ENCODE data around the gene TSPAN13. TPM values are rescaled to one million over a fixed set of nuclear protein-coding genes. Genes with fewer than 3 reads are reported as not detected.

Gene TSPAN13
- polyA plus RNA-seq, 2 of the 4 experiments (the other 2 are of a cell fraction) = 9.6 to 40.7 TPM

- POLR2A ChIA-PET = no interaction called here
- DNase-seq (ENCODE audit: low read depth in 1 of 2, low spot score in 1 of 2) = no peak
- no peak for ATAC-seq
- TF ChIP-seq KDM5A (IDR thresholded peaks at IDR 0.05) (no peak), POLR2AphosphoS2 (conservative IDR thresholded peaks at IDR 0.05; ENCODE audit: low read length) (no peak), CEBPB (IDR thresholded peaks at IDR 0.05) (no peak), FOXS1 (CRISPR knock-in tag; IDR thresholded peaks at IDR 0.05) (no peak), REST (IDR thresholded peaks at IDR 0.05) (no peak), GATA3 (IDR thresholded peaks at IDR 0.05; ENCODE audit: borderline replicate concordance) (no peak), JUN (IDR thresholded peaks at IDR 0.05) (no peak), ZSCAN20 (CRISPR knock-in tag; IDR thresholded peaks at IDR 0.05) (no peak), RAD21 (conservative IDR thresholded peaks at IDR 0.05 in 1 of 2, IDR thresholded peaks at IDR 0.05 in 1 of 2) (no peak), MYC (IDR thresholded peaks at IDR 0.05; ENCODE audit: borderline replicate concordance, low read length) (no peak)
- H3K4me2 ChIP-seq = no peak overlapping the region
- 63% methylated on average over 4 of the region's 4 CpGs for WGBS (ENCODE audit: missing lambda C conversion rate)
- H3K27ac ChIP-seq = no peak overlapping the region
- H3K4me1 ChIP-seq = no peaks in the 10 kb centered on the region
- FAIRE-seq = no peak
- H3K4me3 ChIP-seq = no peak overlapping the region
- CTCF ChIA-PET = no interaction called here
- no peaks in the 10 kb centered on the region for H3K9me3 ChIP-seq
These were observed 8.6 kb downstream of the TSPAN13 start for GRCh38 chr7:16762177-16762576.

GRCh38 chr7:16764942-16765341 lies 11.4 kb downstream of the TSPAN13 start:
- FAIRE-seq = no peak
- no peak for TF ChIP-seq CTCF (IDR thresholded peaks at IDR 0.05)
- TF ChIP-seq EHF (CRISPR knock-in tag; IDR thresholded peaks at IDR 0.05) = no peak
- TF ChIP-seq E2F6 (IDR thresholded peaks at IDR 0.05; ENCODE audit: borderline replicate concordance, low read depth) = no peak
- TF ChIP-seq JUN (IDR thresholded peaks at IDR 0.05) = no peak
- no peak for TF ChIP-seq PBX3 (IDR thresholded peaks at IDR 0.05)
- TF ChIP-seq PHF8 (IDR thresholded peaks at IDR 0.05; ENCODE audit: borderline replicate concordance, low read depth) = no peak
- TF ChIP-seq KDM5A (IDR thresholded peaks at IDR 0.05) = no peak
- no peak for TF ChIP-seq MAFK (IDR thresholded peaks at IDR 0.05; ENCODE audit: partially characterized antibody)
- no peak for TF ChIP-seq BCL3 (IDR thresholded peaks at IDR 0.05)
- no peak for TF ChIP-seq ATOH8 (CRISPR knock-in tag; IDR thresholded peaks at IDR 0.05; ENCODE audit: low read depth)
- TF ChIP-seq SMC3 (IDR thresholded peaks at IDR 0.05) = no peak
- TF ChIP-seq HOXA7 (CRISPR knock-in tag; IDR thresholded peaks at IDR 0.05) = no peak
- no peak for TF ChIP-seq REST (IDR thresholded peaks at IDR 0.05)
- TF ChIP-seq POLR2A (IDR thresholded peaks at IDR 0.05; ENCODE audit: low read length) = no peak
- no peak for TF ChIP-seq RAD21 (conservative IDR thresholded peaks at IDR 0.05 in 1 of 2, IDR thresholded peaks at IDR 0.05 in 1 of 2)
- TF ChIP-seq CEBPB (IDR thresholded peaks at IDR 0.05) = no peak
- Histone ChIP-seq H3K4me3 (no peak overlapping the region), H3K9me3 (no peaks in the 10 kb centered on the region), H3K4me1 (no peaks in the 10 kb centered on the region), H3K4me2 (no peak overlapping the region), H3K27ac (no peak overlapping the region)
- POLR2A ChIA-PET = no interaction called here
- CTCF ChIA-PET = no interaction called here
- 86% methylated on average over 3 of the region's 3 CpGs for WGBS (ENCODE audit: missing lambda C conversion rate)
- DNase-seq (ENCODE audit: low read depth in 1 of 2, low spot score in 1 of 2) = no peak
- no peak for ATAC-seq

Data from A549 (cell line).